ENCODE measurements around the gene CCDC188. TPM values are rescaled to one million over a fixed set of nuclear protein-coding genes. Genes with fewer than 3 reads are reported as not detected.
A peak's percentile ranks its signal among the peaks of the same experiment; 100 is the strongest.

CCDC188 gene
- total and polyA plus RNA-seq, 2 of the 13 experiments (the other 11 are each of a cell fraction or from before 2014, with no cell fraction given), result not detected

- TF ChIP-seq, protein P1, sequence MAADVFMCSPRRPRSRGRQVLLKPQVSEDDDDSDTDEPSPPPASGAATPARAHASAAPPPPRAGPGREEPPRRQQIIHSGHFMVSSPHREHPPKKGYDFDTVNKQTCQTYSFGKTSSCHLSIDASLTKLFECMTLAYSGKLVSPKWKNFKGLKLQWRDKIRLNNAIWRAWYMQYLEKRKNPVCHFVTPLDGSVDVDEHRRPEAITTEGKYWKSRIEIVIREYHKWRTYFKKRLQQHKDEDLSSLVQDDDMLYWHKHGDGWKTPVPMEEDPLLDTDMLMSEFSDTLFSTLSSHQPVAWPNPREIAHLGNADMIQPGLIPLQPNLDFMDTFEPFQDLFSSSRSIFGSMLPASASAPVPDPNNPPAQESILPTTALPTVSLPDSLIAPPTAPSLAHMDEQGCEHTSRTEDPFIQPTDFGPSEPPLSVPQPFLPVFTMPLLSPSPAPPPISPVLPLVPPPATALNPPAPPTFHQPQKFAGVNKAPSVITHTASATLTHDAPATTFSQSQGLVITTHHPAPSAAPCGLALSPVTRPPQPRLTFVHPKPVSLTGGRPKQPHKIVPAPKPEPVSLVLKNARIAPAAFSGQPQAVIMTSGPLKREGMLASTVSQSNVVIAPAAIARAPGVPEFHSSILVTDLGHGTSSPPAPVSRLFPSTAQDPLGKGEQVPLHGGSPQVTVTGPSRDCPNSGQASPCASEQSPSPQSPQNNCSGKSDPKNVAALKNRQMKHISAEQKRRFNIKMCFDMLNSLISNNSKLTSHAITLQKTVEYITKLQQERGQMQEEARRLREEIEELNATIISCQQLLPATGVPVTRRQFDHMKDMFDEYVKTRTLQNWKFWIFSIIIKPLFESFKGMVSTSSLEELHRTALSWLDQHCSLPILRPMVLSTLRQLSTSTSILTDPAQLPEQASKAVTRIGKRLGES (CRISPR knock-in tag; IDR thresholded peaks at IDR 0.05; ENCODE audit: borderline replicate concordance), result no peak
- TF ChIP-seq, protein P2, sequence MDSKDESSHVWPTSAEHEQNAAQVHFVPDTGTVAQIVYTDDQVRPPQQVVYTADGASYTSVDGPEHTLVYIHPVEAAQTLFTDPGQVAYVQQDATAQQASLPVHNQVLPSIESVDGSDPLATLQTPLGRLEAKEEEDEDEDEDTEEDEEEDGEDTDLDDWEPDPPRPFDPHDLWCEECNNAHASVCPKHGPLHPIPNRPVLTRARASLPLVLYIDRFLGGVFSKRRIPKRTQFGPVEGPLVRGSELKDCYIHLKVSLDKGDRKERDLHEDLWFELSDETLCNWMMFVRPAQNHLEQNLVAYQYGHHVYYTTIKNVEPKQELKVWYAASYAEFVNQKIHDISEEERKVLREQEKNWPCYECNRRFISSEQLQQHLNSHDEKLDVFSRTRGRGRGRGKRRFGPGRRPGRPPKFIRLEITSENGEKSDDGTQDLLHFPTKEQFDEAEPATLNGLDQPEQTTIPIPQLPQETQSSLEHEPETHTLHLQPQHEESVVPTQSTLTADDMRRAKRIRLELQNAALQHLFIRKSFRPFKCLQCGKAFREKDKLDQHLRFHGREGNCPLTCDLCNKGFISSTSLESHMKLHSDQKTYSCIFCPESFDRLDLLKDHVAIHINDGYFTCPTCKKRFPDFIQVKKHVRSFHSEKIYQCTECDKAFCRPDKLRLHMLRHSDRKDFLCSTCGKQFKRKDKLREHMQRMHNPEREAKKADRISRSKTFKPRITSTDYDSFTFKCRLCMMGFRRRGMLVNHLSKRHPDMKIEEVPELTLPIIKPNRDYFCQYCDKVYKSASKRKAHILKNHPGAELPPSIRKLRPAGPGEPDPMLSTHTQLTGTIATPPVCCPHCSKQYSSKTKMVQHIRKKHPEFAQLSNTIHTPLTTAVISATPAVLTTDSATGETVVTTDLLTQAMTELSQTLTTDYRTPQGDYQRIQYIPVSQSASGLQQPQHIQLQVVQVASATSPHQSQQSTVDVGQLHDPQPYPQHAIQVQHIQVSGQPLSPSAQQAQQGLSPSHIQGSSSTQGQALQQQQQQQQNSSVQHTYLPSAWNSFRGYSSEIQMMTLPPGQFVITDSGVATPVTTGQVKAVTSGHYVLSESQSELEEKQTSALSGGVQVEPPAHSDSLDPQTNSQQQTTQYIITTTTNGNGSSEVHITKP (CRISPR knock-in tag; IDR thresholded peaks at IDR 0.05; ENCODE audit: low read depth), result no peak
- TF ChIP-seq, protein P3, sequence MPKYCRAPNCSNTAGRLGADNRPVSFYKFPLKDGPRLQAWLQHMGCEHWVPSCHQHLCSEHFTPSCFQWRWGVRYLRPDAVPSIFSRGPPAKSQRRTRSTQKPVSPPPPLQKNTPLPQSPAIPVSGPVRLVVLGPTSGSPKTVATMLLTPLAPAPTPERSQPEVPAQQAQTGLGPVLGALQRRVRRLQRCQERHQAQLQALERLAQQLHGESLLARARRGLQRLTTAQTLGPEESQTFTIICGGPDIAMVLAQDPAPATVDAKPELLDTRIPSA (CRISPR knock-in tag; IDR thresholded peaks at IDR 0.05; ENCODE audit: borderline replicate concordance), result no peak
- TF ChIP-seq EHMT2 (IDR thresholded peaks at IDR 0.05; ENCODE audit: borderline replicate concordance, low read depth, low read length) (no peak), ZNF468 (CRISPR knock-in tag; IDR thresholded peaks at IDR 0.05) (no peak), NR0B2 (CRISPR knock-in tag; IDR thresholded peaks at IDR 0.05) (no peak), MYC (CRISPR knock-in tag; IDR thresholded peaks at IDR 0.05; ENCODE audit: borderline replicate concordance) (peak; percentile 50; the same call in 1 of the 2 replicates), GTF2F1 (IDR thresholded peaks at IDR 0.05; ENCODE audit: low read length) (no peak), KLF13 (CRISPR knock-in tag; IDR thresholded peaks at IDR 0.05) (no peak), KMT2A (CRISPR knock-in tag; IDR thresholded peaks at IDR 0.05) (no peak), CREM (IDR thresholded peaks at IDR 0.05) (no peak), CREM (CRISPR knock-in tag; IDR thresholded peaks at IDR 0.05) (no peak), TOE1 (CRISPR knock-in tag; IDR thresholded peaks at IDR 0.05) (no peak), ADNP (CRISPR knock-in tag; IDR thresholded peaks at IDR 0.05) (no peak)
Measured at GRCh38 chr22:20128902-20129746, 21.7 kb downstream of the CCDC188 start (continued).
